Measurements from ENCODE around the gene CCL25. TPM values are rescaled to one million over a fixed set of nuclear protein-coding genes. Genes with fewer than 3 reads are reported as not detected.

Gene CCL25
- total RNA-seq, 1 donor from 2014 or later, result not detected

DNA sequence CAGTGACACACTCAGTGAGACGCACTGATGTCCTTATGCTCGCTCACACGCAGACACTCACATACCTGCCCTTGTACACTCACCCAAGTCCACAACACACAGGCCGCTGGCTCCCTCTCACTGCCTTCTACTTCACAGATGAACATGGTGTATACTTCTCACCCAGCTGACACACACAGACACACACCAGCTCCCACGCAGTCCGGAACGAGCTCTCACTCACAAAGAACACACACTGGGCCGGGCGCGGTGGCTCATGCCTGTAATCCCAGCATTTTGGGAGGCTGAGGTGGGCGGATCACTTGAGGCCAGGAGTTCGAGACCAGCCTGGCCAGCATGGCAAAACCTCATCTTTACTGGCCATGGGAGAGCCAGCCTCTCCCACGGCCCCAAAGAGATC is 31.6 kb downstream of the CCL25 start:
- TF ChIP-seq, protein P1, sequence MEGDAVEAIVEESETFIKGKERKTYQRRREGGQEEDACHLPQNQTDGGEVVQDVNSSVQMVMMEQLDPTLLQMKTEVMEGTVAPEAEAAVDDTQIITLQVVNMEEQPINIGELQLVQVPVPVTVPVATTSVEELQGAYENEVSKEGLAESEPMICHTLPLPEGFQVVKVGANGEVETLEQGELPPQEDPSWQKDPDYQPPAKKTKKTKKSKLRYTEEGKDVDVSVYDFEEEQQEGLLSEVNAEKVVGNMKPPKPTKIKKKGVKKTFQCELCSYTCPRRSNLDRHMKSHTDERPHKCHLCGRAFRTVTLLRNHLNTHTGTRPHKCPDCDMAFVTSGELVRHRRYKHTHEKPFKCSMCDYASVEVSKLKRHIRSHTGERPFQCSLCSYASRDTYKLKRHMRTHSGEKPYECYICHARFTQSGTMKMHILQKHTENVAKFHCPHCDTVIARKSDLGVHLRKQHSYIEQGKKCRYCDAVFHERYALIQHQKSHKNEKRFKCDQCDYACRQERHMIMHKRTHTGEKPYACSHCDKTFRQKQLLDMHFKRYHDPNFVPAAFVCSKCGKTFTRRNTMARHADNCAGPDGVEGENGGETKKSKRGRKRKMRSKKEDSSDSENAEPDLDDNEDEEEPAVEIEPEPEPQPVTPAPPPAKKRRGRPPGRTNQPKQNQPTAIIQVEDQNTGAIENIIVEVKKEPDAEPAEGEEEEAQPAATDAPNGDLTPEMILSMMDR (IDR thresholded peaks at IDR 0.05; ENCODE audit: insufficient read depth, low read length, poor library complexity, severe bottlenecking), result no peak
- no peak for DNase-seq (ENCODE audit: low read depth)
- H3K36me3 ChIP-seq (ENCODE audit: control insufficient read depth, insufficient read depth, low read length), result no peaks in the 10 kb centered on the region
- H3K4me3 ChIP-seq (ENCODE audit: low read depth, low read length), result no peak overlapping the region
- no peaks in the 10 kb centered on the region for H3K27me3 ChIP-seq (ENCODE audit: control insufficient read depth, insufficient read depth, low read length)

DNA sequence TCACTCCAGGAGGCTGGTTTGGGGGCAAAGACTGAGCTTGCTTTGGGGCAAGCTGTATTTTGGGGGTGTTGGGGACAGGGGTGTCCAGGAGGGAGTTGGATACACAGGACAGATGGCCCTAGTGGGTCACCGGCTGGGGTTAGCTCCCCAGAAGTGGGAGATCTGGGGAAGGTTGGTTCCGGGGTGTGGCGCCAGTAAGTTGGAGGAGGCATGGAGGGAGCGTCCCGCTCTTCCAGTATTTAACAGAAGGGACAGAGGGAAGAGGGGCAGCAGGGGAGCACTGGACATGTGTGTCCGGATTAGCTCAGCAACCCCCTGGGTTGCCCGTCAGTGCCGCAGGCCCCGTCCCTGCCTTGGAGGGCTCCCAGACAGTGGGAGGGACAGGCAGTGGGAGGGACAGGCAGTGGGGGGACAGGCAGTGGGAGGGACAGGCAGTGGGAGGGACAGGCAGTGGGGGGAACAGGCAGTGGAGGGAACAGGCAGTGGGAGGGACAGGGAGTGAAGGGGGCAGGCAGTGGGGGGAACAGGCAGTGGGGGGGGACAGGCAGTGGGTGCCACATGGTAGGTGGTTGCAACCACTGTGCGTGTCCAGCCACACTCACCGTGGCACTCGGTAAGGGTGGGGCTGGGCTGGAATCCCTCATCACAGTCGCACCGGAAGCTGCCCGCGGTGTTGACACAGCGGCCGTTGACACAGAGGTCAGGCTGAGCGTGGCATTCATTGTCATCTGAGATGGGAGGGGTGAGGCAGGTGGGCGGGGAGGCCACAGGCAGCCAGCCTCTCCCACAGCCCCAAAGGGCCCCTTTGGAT is 33.2 kb downstream of the CCL25 start:
- H3K4me3 ChIP-seq (ENCODE audit: low read depth, low read length), result no peak overlapping the region
- H3K27me3 ChIP-seq (ENCODE audit: control insufficient read depth, insufficient read depth, low read length), result no peaks in the 10 kb centered on the region
- no peaks in the 10 kb centered on the region for H3K36me3 ChIP-seq (ENCODE audit: control insufficient read depth, insufficient read depth, low read length)
- no peak for DNase-seq (ENCODE audit: low read depth)
- TF ChIP-seq, protein P1 (IDR thresholded peaks at IDR 0.05; ENCODE audit: insufficient read depth, low read length, poor library complexity, severe bottlenecking), result no peak

DNA sequence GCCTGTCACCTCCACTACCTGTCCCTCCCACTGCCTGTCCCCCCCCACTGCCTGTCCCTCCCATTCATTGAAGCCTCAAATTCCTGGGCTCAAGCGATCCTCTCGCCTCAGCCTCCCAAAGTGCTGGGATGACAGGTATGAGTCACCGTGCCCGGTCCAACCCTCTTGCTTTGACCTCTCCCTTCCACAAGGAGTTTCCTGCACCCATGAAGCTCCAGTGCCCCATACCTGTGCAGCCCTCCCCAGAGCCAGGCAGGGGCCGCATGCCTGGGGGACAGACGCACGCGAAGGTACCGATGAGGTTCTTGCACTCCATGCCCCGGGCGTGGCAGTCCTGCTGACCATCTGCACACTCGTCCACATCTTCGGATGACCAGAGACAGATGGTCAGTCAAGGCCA is 34.3 kb downstream of the CCL25 start:
- no peaks in the 10 kb centered on the region for H3K27me3 ChIP-seq (ENCODE audit: control insufficient read depth, insufficient read depth, low read length)
- no peaks in the 10 kb centered on the region for H3K36me3 ChIP-seq (ENCODE audit: control insufficient read depth, insufficient read depth, low read length)
- no peak for DNase-seq (ENCODE audit: low read depth)
- TF ChIP-seq, protein P1 (IDR thresholded peaks at IDR 0.05; ENCODE audit: insufficient read depth, low read length, poor library complexity, severe bottlenecking), result no peak
- no peak overlapping the region for H3K4me3 ChIP-seq (ENCODE audit: low read depth, low read length)

DNA sequence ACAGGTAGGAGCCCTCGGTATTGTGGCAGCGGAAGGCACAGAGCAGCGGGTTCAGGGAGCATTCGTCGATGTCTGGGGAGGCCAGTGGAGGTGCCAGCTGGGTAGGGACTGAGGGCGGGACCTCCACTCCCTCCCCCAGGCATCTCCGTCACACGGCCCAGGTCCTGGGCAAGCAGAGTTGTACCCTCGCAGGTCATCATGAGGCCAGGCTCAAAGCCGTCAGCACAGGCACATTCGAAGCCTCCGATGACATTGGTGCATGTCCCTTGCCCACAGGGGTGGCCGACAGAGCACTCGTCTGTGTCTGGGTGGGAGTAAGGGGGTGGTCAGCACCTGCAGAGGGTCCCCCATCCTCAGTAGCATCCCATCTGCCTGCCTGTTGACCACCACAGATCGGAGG is 35.3 kb downstream of the CCL25 start:
- DNase-seq (ENCODE audit: low read depth), result no peak

DNA sequence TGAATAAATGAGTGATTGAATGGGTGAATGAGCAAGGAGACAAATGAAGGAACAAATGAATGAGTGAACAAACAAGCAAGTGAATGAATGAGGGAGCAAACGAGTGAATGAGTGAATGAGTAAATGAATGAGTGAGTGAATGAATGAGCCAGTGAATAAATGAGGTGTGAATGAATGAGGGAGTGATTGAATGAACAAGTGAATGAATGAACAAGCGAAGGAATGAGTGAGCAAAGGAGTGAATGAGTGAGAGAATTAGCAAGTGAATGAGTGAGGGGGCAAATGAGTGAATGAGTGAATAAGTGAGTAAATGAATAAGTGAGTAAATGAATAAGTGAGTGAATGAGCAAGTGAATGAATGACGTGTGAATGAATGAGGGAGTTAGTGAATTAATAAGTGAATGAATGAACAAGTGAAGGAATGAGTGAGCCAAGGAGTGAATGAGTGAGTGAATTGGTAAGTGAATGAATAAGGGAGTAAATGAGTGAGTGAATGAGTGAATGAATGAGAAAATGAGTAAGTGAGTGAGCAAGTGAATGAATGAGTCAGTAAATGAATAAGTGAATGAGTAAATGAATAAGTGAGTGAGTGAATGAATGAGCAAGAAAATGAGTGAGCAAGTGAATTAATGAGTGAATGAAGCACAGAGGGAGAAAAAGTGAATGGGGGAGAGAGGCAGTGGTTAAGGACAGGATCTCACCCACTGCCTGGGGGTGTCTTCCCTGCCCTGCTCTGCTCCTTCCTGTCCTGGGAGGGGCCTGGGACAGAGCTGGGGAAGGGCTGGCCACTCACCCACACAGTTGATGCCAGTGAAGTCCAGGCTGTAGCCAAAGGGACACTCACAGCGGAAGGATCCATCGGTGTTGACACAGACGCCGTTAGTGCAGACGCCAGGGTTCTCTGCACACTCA is 36.4 kb downstream of the CCL25 start:
- Histone ChIP-seq H3K4me3 (ENCODE audit: low read depth, low read length) (no peak overlapping the region), H3K36me3 (ENCODE audit: control insufficient read depth, insufficient read depth, low read length) (no peaks in the 10 kb centered on the region), H3K27me3 (ENCODE audit: control insufficient read depth, insufficient read depth, low read length) (no peaks in the 10 kb centered on the region)
- no peak for DNase-seq (ENCODE audit: low read depth)
- TF ChIP-seq, protein P1 (IDR thresholded peaks at IDR 0.05; ENCODE audit: insufficient read depth, low read length, poor library complexity, severe bottlenecking), result no peak

More for the DNA sequence above, 35.3 kb downstream of the CCL25 start:
- Histone ChIP-seq H3K27me3 (ENCODE audit: control insufficient read depth, insufficient read depth, low read length) (no peaks in the 10 kb centered on the region), H3K36me3 (ENCODE audit: control insufficient read depth, insufficient read depth, low read length) (no peaks in the 10 kb centered on the region), H3K4me3 (ENCODE audit: low read depth, low read length) (no peak overlapping the region)
- TF ChIP-seq, protein P1 (IDR thresholded peaks at IDR 0.05; ENCODE audit: insufficient read depth, low read length, poor library complexity, severe bottlenecking), result no peak
